ENCODE results near the gene CRABP1. TPM values are rescaled to one million over a fixed set of nuclear protein-coding genes. Genes with fewer than 3 reads are reported as not detected.

CRABP1 gene
- total RNA-seq, 2 experiments from 2014 or later = not detected

GRCh38 chr15:78390826-78391225 is 50.7 kb downstream of the CRABP1 start:
- no peak for DNase-seq (ENCODE audit: low spot score)
- Histone ChIP-seq H3K9me2 (ENCODE audit: insufficient read depth, low read length) (no peaks in the 10 kb centered on the region), H3K4me2 (ENCODE audit: low read length) (no peak overlapping the region), H3K4me1 (ENCODE audit: insufficient read depth, low read length, poor library complexity, severe bottlenecking) (no peaks in the 10 kb centered on the region), H3K79me2 (ENCODE audit: insufficient read depth, low read depth, low read length) (no peaks in the 10 kb centered on the region), H3K36me3 (ENCODE audit: insufficient read depth, low read length) (no peaks in the 10 kb centered on the region), H3K4me3 (ENCODE audit: low read depth, low read length, poor library complexity, severe bottlenecking) (no peak overlapping the region), H4K20me1 (ENCODE audit: insufficient read depth, low read length) (no peaks in the 10 kb centered on the region), H3K27ac (ENCODE audit: low read depth, low read length, poor library complexity, severe bottlenecking) (no peak overlapping the region), H2AFZ (ENCODE audit: low read length) (no peak overlapping the region), H3K9me3 (ENCODE audit: low read length) (no peaks in the 10 kb centered on the region)
- TF ChIP-seq EZH2phosphoT487 (IDR thresholded peaks at IDR 0.05; ENCODE audit: borderline replicate concordance, low read depth, low read length) = no peak
- TF ChIP-seq CTCF (conservative IDR thresholded peaks at IDR 0.05; ENCODE audit: low read length) = no peak
- intact Hi-C loops (cut with micrococcal nuclease; ENCODE audit: unreplicated experiment) = no loop called here
- ChIA-PET CTCF (ENCODE audit: unreplicated experiment) (no interaction called here), POLR2A (no interaction called here)
- BruUV-seq (replicated peaks) = no TSS peak

- no peaks in the 10 kb centered on the region for H3K9me2 ChIP-seq (ENCODE audit: insufficient read depth, low read length)
- DNase-seq (ENCODE audit: low spot score) = no peak
- no peak overlapping the region for H3K4me3 ChIP-seq (ENCODE audit: low read depth, low read length, poor library complexity, severe bottlenecking)
- CTCF ChIA-PET (ENCODE audit: unreplicated experiment) = no interaction called here
- H4K20me1 ChIP-seq (ENCODE audit: insufficient read depth, low read length) = no peaks in the 10 kb centered on the region
- no peaks in the 10 kb centered on the region for H3K36me3 ChIP-seq (ENCODE audit: insufficient read depth, low read length)
- no peak overlapping the region for H2AFZ ChIP-seq (ENCODE audit: low read length)
- H3K27ac ChIP-seq (ENCODE audit: low read depth, low read length, poor library complexity, severe bottlenecking) = no peak overlapping the region
- POLR2A ChIA-PET = no interaction called here
- intact Hi-C loops (cut with micrococcal nuclease; ENCODE audit: unreplicated experiment) = no loop called here
- no peaks in the 10 kb centered on the region for H3K4me1 ChIP-seq (ENCODE audit: insufficient read depth, low read length, poor library complexity, severe bottlenecking)
- H3K4me2 ChIP-seq (ENCODE audit: low read length) = no peak overlapping the region
- no peak for TF ChIP-seq EZH2phosphoT487 (IDR thresholded peaks at IDR 0.05; ENCODE audit: borderline replicate concordance, low read depth, low read length)
- no peak for TF ChIP-seq CTCF (conservative IDR thresholded peaks at IDR 0.05; ENCODE audit: low read length)
- H3K9me3 ChIP-seq (ENCODE audit: low read length) = no peaks in the 10 kb centered on the region
- no TSS peak for BruUV-seq (replicated peaks)
- H3K79me2 ChIP-seq (ENCODE audit: insufficient read depth, low read depth, low read length) = no peaks in the 10 kb centered on the region
Measured at GRCh38 chr15:78391781-78392180, 51.6 kb downstream of the CRABP1 start.

GRCh38 chr15:78392430-78392829 is 52.3 kb downstream of the CRABP1 start:
- Histone ChIP-seq H3K9me2 (ENCODE audit: insufficient read depth, low read length) (no peaks in the 10 kb centered on the region), H3K4me2 (ENCODE audit: low read length) (no peak overlapping the region), H3K36me3 (ENCODE audit: insufficient read depth, low read length) (no peaks in the 10 kb centered on the region), H3K27ac (ENCODE audit: low read depth, low read length, poor library complexity, severe bottlenecking) (no peak overlapping the region), H2AFZ (ENCODE audit: low read length) (no peak overlapping the region), H3K4me3 (ENCODE audit: low read depth, low read length, poor library complexity, severe bottlenecking) (no peak overlapping the region), H3K9me3 (ENCODE audit: low read length) (no peaks in the 10 kb centered on the region), H3K4me1 (ENCODE audit: insufficient read depth, low read length, poor library complexity, severe bottlenecking) (no peaks in the 10 kb centered on the region), H4K20me1 (ENCODE audit: insufficient read depth, low read length) (no peaks in the 10 kb centered on the region), H3K79me2 (ENCODE audit: insufficient read depth, low read depth, low read length) (no peaks in the 10 kb centered on the region)
- no peak for TF ChIP-seq CTCF (conservative IDR thresholded peaks at IDR 0.05; ENCODE audit: low read length)
- TF ChIP-seq EZH2phosphoT487 (IDR thresholded peaks at IDR 0.05; ENCODE audit: borderline replicate concordance, low read depth, low read length) = no peak
- ChIA-PET POLR2A (no interaction called here), CTCF (ENCODE audit: unreplicated experiment) (no interaction called here)
- no peak for DNase-seq (ENCODE audit: low spot score)
- intact Hi-C loops (cut with micrococcal nuclease; ENCODE audit: unreplicated experiment) = no loop called here
- no TSS peak for BruUV-seq (replicated peaks)

Data from OCI-LY7 (cell line).